Osteoblast (primary cell): Measurements from ENCODE around the gene FGF14. TPM values are rescaled to one million over a fixed set of nuclear protein-coding genes. Genes with fewer than 3 reads are reported as not detected.

Source experiments
- DNase-seq: peaks from one replicate; pipeline ENCODE4 v3.0.0; 2011; ENCODE audit warnings: low spot score, mixed read lengths; ENCODE audit not compliant: insufficient read length; ENCODE audit errors: missing footprints
- H2AFZ ChIP-seq: 2 replicates; pipeline ENCODE4 v1.6.0; 2011; ENCODE audit warnings: mild to moderate bottlenecking, low read length
- H3K27ac ChIP-seq: 2 replicates; pipeline ENCODE4 v1.5.1; 2011; ENCODE audit warnings: mild to moderate bottlenecking, low read depth, low read length, moderate library complexity
- H3K27me3 ChIP-seq: 2 replicates; pipeline ENCODE4 v1.6.0; 2012; ENCODE audit warnings: mild to moderate bottlenecking, control low read depth, inconsistent platforms, low read length, moderate library complexity; ENCODE audit not compliant: insufficient read depth
- H3K36me3 ChIP-seq: 2 replicates; pipeline ENCODE4 v1.5.1; 2011; ENCODE audit warnings: mild to moderate bottlenecking, low read length, control low read depth, moderate library complexity; ENCODE audit not compliant: insufficient read depth
- H3K4me1 ChIP-seq: 2 replicates; pipeline ENCODE4 v1.5.1; 2011; ENCODE audit warnings: mild to moderate bottlenecking, low read length, control low read depth, moderate library complexity; ENCODE audit not compliant: insufficient read depth
- H3K4me2 ChIP-seq: 2 replicates; pipeline ENCODE4 v1.6.0; 2011; ENCODE audit warnings: mild to moderate bottlenecking, low read length; ENCODE audit not compliant: insufficient read depth
- H3K4me3 ChIP-seq: fragments of 200-600 bp; sonication (generic); 3 replicates; pipeline ENCODE4 v1.5.1; 2012; ENCODE audit warnings: mild to moderate bottlenecking, low read length, inconsistent platforms; ENCODE audit not compliant: insufficient read depth
- H3K79me2 ChIP-seq: 2 replicates; pipeline ENCODE4 v1.6.0; 2012; ENCODE audit warnings: mild to moderate bottlenecking, low read length, control low read depth, inconsistent platforms; ENCODE audit not compliant: insufficient read depth
- H3K9me3 ChIP-seq: 2 replicates; pipeline ENCODE4 v1.5.1; 2011; ENCODE audit warnings: low read depth, low read length, control low read depth
- H4K20me1 ChIP-seq: 2 replicates; pipeline ENCODE4 v1.6.0; 2012; ENCODE audit warnings: mild to moderate bottlenecking, low read length, control low read depth; ENCODE audit not compliant: insufficient read depth
- CTCF ChIP-seq: IDR thresholded peaks from 2 replicates; pipeline ENCODE4 v1.5.1; 2011; ENCODE audit warnings: mild to moderate bottlenecking, low read depth, low read length, moderate library complexity; ENCODE audit errors: extremely low read depth
- total RNA-seq: library from RNA; depleted of rRNA; stranded (reverse); fragments of >200 nt; gene quantifications from 2 replicates; pipeline ENCODE4 v1.2.3, GENCODE V29; 2012

The FGF14 gene
- total RNA-seq, 1 donor = under 0.01 TPM

DNA sequence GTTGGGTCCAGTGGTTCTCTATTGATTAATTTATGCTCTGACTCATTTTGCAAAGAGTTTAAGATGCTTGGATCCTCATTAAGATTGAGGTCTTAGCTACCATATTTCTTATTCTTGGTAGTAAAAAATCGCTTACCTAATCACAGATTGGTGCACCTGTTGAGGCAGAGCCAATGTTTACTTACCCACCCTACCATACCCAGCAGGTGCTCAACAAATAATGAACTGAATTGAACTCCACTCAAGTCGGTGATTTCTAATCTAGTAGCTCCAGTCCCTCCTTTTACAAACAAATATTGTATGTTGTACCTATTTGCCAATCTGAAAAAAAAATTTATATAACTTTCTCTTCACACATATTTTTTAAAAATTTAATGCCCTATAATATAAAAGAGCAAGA lies 361.0 kb downstream of the FGF14 start:
- Histone ChIP-seq H3K27me3 (no peaks in the 10 kb centered on the region), H3K79me2 (no peaks in the 10 kb centered on the region), H3K4me2 (no peak overlapping the region), H2AFZ (no peak overlapping the region), H3K36me3 (no peaks in the 10 kb centered on the region), H3K27ac (no peak overlapping the region), H3K4me1 (no peaks in the 10 kb centered on the region), H3K4me3 (no peak overlapping the region), H3K9me3 (no peaks in the 10 kb centered on the region), H4K20me1 (no peaks in the 10 kb centered on the region)
- DNase-seq = no peak
- TF ChIP-seq CTCF = no peak

- H3K4me1 ChIP-seq = no peaks in the 10 kb centered on the region
- no peak overlapping the region for H3K4me3 ChIP-seq
- H2AFZ ChIP-seq = no peak overlapping the region
- no peaks in the 10 kb centered on the region for H3K79me2 ChIP-seq
- no peaks in the 10 kb centered on the region for H3K36me3 ChIP-seq
- no peak for DNase-seq
- H3K9me3 ChIP-seq = no peaks in the 10 kb centered on the region
- H3K4me2 ChIP-seq = no peak overlapping the region
- H3K27ac ChIP-seq = no peak overlapping the region
- H4K20me1 ChIP-seq = no peaks in the 10 kb centered on the region
- no peaks in the 10 kb centered on the region for H3K27me3 ChIP-seq
- no peak for TF ChIP-seq CTCF
Measured at GRCh38 chr13:102039264-102039663, 362.6 kb downstream of the FGF14 start.

DNA sequence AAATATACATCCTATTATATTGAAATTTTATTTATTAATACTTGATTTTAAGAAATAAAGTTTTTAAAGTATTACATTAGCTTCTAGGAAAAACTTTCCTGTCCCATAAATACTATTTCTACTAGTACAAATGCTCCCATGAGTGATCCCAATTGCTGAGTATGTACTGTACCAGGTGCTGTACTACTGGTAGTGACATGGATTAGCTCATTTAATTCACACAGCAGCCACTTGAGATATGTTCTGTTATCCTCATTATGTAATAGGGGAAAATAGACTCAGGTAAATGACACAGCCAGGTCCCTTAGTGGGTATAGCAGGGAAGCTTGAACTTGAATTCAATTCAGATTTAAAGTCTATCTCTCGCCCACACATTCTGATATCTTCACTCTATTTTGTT lies 363.1 kb downstream of the FGF14 start:
- Histone ChIP-seq H3K4me3 (no peak overlapping the region), H2AFZ (no peak overlapping the region), H3K27ac (no peak overlapping the region), H3K79me2 (no peaks in the 10 kb centered on the region), H3K36me3 (no peaks in the 10 kb centered on the region), H3K9me3 (no peaks in the 10 kb centered on the region), H3K27me3 (no peaks in the 10 kb centered on the region), H3K4me1 (no peaks in the 10 kb centered on the region), H4K20me1 (no peaks in the 10 kb centered on the region), H3K4me2 (no peak overlapping the region)
- DNase-seq = no peak
- TF ChIP-seq CTCF = no peak

GRCh38 chr13:102035969-102036368 lies 365.9 kb downstream of the FGF14 start:
- no peak for DNase-seq
- no peak overlapping the region for H2AFZ ChIP-seq
- no peaks in the 10 kb centered on the region for H4K20me1 ChIP-seq
- no peak overlapping the region for H3K27ac ChIP-seq
- H3K4me3 ChIP-seq = no peak overlapping the region
- no peaks in the 10 kb centered on the region for H3K9me3 ChIP-seq
- no peaks in the 10 kb centered on the region for H3K27me3 ChIP-seq
- H3K4me2 ChIP-seq = no peak overlapping the region
- H3K4me1 ChIP-seq = no peaks in the 10 kb centered on the region
- H3K79me2 ChIP-seq = no peaks in the 10 kb centered on the region
- H3K36me3 ChIP-seq = no peaks in the 10 kb centered on the region
- no peak for TF ChIP-seq CTCF
